ENCODE measurements around the gene RNF208.
"Not testable (repeated sequence)": the region's sequence is repeated elsewhere in the genome, so short reads cannot be mapped to it uniquely, and the experiment has no call there.

The RNF208 gene, protein sequence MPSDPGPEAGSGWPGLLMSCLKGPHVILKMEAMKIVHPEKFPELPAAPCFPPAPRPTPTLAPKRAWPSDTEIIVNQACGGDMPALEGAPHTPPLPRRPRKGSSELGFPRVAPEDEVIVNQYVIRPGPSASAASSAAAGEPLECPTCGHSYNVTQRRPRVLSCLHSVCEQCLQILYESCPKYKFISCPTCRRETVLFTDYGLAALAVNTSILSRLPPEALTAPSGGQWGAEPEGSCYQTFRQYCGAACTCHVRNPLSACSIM

DNA sequence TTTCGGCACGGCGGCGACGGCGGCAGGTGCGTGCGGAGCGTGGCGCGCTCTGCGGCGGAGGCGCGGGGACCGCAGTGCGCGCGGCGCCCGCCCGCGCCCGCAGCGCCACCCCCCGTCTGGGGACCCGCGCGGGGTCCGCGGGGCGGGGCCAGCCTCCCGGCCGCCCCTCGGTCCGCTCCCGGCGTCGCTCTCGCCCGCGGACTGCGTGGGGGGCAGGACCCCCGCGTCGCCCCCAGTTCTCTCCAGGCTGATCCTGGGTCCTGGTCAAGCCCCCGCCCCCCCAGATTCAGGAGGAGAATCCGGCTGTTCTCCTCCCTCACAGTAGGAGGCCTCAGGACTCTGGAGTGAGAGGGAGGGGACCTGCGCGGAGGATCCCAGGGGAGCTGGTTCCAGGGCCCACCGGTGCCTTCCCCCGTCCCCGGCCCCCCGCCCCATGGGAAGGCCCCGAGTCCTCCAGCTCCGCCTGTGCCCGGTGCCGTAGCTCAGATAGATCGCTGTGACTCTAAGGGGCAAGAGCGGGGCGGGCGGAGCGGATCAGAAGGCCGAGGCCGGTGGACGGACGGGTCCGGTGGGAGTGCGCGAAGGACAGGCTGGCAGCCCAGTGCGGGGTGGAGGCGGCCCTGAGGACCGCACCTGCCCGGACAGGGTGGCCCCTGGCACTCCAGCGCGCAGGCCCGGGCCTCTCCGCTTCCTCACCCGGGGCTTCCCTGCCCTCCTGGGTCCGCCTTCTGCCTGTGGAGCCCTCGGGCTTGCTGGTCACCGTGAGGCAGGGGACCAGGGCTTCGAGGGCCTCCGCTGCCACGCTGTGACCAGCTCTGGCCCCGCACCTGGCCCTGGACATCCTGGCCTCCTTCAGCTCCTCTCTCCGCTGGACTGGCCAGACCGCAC, at the start of gene RNF208:
Gene RNF208 (minus strand): TSS at position 51 of the 888 bp plus-strand sequence. CDS start 1,028 bp downstream, outside the sequence.
- in situ Hi-C loops (cut with MboI; ENCODE audit: low sequenced_read_pairs), result no loop called here

DNA sequence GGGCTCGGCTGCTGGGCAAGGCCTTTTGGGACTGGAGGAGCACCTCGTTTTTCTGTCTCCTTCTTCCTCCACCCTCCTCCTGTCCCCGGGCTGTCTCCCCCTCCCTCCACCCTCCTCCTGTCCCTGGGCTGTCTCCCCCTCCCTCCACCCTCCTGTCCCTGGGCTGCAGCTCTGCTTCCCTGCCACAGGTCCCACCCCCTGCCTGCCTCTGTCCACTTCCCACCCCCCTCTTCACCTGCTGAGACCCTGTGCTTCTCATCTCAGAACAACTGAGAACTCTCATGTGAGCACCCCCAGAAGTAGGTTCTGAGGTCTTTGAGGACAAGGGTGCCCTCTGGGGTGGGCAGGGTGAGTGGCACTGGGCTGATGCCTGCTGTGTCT, 49.6 kb upstream of the RNF208 start:
- in situ Hi-C loops (cut with MboI; ENCODE audit: low sequenced_read_pairs), result no loop called here

DNA sequence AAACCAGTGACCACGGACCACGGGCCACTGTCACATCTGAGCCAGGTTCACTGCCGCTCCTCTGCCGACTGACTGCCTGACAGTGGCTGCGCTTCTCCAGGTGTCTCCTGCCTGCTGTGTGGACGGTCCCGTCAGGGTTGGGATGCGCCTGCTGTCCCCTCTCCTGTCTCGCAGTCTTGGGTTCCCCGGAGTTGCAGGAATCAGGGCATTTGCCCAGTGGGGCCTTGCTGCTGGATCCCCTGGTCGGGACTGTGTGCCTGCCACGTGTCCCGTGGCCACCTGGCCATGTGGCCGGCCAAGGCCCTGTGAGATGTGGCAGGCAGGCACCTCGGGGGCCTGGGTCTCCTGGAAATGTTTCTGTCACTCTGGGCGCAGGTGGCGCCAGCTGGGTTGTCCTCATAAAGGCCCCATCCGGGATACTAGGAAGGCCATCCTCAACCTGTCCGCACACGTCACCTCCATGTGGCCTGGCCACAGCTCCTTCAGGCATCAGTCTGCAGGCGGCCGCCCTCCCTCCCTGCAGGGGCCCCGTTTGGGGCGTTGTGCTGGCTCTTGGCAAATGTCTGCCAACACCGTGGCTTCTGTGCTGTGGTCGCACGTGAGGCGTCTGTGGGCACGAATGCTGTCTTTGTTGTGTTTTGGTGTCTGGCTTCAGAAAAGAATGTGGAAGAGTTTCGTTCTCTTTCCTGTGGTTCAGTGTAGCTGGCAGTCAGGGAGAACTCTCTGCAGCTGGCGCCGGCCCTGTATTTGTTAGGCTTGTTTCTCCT, 49.1 kb upstream of the RNF208 start:
- in situ Hi-C loops (cut with MboI; ENCODE audit: low sequenced_read_pairs), result no loop called here

DNA sequence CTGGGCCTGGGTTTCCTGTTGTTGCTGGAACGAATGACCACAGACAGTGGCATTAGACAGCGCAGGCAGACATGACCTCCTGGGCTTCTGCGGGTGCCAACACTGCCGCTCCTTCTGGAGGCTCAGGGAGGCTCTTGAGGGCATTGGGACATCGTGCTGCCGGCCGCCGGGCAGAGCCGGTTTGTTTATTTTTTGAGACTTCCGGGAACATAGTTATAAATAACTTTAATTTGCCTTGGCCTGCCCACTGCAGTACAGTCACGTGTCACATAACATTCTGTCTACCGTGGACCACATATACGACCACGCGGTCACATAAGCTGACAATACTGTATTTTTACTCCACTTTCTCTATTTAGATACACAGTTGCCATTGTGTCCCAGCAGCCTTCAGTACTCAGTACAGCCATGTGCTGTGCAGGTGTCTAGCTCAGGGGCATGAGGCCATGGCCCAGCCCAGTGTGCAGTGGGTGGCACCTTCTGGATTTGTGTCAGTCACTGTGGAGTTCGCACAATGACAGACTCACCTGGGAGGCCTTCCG, 47.3 kb upstream of the RNF208 start:
- in situ Hi-C loops (cut with MboI; ENCODE audit: low sequenced_read_pairs), result no loop called here

DNA sequence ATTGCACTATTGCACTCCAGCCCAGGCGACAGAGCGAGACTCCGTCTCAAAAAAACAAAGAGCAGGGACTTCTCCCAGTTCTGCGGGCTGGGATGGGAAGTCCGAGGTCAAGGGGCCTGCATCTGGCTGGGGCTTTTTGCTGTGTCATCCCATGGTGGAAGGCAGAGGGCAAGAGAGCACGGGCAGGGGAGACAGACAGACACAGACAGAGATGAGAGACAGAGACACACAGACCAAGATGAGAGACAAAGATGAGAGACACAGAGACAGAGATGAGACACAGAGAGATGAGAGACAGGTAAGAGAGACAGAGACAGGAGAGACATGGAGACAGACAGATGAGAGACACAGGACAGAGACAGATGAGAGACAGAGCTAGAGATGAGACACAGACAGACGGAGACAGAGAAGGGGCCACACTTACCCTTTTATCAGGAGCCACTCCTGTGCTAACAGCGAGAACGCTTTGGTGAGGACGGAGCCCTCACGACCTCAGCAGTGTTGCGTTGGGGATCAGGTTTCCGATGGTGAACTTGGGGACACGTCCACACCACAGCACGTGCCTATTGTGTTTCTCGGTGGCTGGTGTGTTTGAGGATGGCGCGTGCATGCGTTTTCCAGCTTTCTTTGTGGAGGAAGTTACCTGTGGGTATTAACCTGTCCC, 46.6 kb upstream of the RNF208 start:
- in situ Hi-C loops (cut with MboI; ENCODE audit: low sequenced_read_pairs), result no loop called here

DNA sequence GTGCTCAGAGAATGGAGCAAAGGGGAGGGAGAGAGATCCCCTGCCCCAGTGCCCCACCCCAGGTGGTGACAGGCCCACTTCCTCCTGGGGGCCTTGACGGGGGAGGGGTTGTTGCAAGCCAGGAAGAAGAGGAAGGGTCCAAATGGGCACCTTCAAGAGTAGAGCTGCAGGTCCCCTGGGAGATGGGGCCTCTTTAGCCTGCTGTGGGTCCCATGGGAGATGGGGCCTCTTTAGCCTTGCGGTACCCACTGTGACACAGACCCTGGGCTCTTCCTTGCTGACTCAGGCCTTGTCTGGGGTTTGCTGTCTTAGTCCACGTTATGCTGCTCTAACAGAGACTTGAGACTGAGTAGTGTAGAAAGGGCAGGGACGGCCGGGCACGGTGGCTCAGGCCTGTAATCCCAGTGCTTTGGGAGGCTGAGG, 45.9 kb upstream of the RNF208 start:
- in situ Hi-C loops (cut with MboI; ENCODE audit: low sequenced_read_pairs), result no loop called here

DNA sequence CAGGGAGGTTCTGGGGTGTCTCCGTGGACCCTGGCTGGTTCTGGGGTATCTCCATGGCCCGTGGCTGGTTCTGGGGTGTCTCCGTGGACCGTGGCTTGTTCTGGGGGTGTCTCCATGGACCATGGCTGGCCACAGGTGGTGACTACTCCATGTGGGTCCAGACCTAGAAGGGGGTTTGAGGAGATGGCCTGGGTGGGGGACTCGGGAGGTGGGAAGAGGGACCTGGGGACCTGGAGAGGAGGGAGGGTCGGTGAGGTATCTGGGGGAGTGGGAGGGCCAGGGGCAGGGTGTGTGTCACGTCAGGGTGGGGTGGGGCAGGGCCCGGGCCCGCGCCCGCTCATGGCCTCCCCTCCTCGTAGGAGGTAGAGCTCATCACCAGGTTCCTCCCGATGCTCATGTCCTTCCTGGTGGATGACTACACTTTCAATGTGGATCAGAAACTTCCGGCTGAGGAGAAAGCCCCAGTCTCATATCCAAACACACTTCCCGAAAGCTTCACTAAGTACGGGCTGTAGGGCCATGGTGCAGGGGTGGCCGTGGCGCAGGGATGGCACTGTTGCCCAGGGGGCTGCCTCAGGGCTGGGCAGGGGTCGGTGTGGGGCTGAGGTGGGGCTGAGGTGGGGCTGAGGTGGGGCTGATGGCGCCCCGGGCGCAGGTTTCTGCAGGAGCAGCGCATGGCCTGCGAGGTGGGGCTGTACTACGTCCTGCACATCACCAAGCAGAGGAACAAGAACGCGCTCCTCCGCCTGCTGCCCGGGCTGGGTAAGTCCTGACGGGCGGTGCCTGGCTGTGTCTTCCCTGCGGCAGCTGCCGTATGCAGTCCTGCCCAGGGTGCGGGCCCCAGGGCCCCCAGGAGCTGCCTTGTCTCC, 44.8 kb upstream of the RNF208 start:
- in situ Hi-C loops (cut with MboI; ENCODE audit: low sequenced_read_pairs), result no loop called here

DNA sequence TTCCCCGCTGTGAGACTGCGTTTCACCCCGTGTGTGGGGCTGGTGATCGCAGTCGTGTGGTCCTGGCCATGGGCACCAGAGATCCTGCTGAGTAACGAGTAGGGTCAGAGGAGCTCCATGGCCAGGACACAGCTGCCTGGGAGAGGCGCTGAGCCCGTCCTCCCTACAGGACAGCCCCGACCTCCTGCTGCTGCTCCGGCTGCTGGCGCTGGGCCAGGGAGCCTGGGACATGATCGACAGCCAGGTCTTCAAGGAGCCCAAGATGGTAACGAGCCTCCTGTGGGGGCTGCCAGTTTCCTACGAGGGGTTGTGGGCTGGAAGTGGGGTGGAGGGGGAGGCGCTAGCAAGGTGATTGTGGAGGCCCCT, 44.1 kb upstream of the RNF208 start:
- in situ Hi-C loops (cut with MboI; ENCODE audit: low sequenced_read_pairs), result no loop called here

DNA sequence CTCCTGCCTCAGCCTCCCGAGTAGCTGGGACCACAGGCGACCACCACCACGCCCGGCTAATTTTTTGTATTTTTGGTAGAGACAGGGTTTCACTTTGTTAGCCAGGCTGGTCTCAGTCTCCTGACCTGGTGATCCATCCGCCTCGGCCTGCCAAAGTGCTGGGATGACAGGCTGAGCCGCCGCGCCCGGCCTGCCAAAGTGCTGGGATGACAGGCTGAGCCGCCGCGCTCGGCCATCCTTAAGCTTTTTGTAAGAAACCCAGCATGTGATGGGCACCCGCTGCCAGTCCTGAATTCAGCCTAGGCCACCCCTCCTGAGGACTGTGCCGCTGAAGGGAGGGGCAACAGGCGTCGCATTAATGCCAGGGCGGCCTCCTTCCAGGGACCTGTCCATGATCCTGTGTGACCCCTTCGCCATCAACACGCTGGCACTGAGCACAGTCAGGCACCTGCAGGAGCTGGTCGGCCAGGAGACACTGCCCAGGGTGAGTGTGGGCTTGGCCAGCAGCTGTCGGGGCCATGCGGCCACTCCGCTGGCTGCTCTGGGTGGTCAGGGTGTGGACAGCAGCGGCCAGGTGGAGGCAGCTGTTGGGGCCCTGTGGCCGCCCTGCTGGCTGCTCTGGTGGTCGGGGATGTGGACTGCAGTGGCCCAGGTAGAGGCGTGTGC, 43.6 kb upstream of the RNF208 start:
- in situ Hi-C loops (cut with MboI; ENCODE audit: low sequenced_read_pairs), result no loop called here

DNA sequence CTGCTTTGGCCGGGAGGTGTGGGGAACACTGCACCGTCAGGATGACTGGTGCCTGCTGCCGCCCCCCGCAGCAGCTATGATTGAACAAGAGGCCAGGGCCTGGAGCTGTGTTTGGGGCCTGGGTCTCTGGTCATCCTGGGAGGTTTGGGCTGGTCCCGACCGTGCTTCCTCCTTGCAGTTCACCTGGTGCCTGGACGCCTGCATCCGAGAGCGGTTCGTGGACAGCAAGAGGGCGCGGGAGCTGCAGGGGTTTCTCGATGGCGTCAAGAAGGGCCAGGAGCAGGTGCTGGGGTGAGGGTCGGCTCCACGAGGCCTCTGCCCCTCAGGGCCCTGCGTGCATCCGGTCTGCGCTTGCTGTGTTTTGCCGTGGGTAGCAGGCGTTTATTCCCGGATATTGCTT, 42.0 kb upstream of the RNF208 start:
- in situ Hi-C loops (cut with MboI; ENCODE audit: low sequenced_read_pairs), result no loop called here

DNA sequence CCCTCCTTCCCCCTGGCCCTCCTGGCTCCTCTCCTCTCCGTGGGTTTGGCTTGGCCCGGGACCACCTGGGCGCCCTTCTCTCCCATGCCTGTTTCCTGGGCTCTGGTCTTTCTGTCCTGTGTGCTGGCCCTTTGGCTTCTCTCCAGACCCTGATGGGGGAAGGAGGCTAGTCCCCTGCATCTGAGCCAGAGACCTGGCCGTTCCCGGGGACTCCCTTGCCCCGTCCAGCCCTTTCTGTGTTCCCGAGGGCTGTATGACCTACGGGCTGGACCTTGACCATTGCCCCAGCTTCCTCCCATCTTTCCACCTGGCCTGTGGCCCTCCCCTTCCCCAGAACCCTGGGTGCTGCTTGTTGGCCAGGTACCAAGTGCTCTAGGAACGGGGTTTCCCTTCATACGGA, 41.5 kb upstream of the RNF208 start:
- in situ Hi-C loops (cut with MboI; ENCODE audit: low sequenced_read_pairs), result no loop called here

DNA sequence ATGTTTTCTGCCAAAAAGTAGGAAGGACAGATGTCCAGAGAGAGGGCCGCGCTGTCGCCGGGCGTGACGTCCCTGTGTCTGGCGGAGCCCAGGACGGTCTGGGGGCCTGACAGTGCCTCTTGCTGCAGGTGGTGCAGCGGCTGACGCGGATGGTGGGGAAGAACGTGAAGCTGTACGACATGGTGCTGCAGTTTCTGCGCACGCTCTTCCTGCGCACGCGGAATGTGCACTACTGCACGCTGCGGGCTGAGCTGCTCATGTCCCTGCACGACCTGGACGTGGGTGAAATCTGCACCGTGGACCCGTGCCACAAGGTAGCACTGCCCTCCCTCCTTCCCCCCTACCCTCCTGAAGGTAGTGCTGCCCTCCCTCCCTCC, 40.9 kb upstream of the RNF208 start:
- in situ Hi-C loops (cut with MboI; ENCODE audit: low sequenced_read_pairs), result no loop called here

DNA sequence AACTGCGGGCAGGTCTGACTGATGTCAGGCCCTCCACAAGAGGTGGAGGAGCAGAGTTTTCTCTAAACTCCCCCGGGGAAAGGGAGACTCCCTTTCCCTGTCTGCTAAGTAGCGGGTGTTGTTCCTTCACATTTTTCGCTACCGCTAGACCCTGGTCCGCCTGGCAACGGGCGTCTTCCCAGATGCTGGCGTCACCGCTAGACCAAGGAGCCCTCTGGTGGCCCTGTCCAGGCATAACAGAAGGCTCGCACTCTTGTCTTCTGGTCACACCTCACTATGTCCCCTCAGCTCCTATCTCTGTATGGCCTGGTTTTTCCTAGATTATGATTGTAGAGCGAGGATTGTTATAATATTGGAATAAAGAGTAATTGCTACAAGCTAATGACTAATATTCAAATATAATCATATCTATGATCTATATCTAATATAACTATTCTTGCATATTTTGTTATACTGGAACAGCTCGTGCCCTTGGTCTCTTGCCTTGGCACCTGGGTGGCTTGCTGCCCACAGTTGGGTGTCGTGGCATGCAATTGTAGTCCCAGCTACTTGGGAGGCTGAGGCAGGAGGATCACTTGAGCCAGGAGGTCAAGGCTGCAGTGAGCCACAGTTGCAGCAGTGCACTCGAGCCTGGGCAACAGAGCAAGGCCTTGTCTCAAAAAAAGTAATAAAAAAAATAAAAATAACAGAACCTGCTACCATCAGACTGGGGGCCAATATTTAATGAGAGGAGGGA, 40.3 kb upstream of the RNF208 start:
- in situ Hi-C loops (cut with MboI; ENCODE audit: low sequenced_read_pairs), result not testable (repeated sequence)

DNA sequence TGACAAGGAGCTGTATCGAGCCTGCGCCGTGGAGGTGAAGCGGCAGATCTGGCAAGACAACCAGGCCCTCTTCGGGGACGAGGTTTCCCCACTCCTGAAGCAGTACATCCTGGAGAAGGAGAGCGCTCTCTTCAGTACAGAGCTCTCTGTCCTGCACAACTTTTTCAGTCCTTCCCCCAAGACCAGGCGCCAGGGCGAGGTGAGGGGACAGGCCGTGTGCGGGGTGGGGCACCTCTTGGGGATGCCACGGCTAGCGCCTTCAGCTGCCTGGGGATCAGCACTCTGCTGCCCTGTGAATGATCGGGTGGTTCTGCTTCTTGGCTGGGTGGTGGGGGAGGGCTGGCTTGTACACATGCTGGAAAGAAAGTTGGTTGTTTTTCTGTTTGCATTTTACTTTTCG, 34.8 kb upstream of the RNF208 start:
- in situ Hi-C loops (cut with MboI; ENCODE audit: low sequenced_read_pairs), result no loop called here

DNA sequence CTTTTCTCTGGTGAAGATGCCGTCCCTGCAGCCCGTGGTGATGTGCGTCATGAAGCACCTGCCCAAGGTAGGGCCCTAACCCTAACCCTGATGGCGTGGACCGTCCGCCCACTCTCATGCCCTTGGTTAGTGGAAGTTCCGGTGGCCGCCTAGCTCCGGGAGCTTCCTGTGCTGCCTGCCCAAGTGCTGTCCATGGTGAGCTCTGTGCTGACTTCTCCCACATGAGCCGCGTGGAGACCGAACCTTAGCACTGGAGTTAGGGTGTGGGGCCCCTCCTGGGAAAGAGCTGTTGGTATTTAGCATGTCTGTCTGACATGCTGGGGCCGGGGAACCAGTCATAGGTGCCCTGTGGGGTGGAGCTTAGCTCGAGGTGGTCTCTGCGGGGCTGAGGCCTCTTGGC, 34.3 kb upstream of the RNF208 start:
- in situ Hi-C loops (cut with MboI; ENCODE audit: low sequenced_read_pairs), result no loop called here

DNA sequence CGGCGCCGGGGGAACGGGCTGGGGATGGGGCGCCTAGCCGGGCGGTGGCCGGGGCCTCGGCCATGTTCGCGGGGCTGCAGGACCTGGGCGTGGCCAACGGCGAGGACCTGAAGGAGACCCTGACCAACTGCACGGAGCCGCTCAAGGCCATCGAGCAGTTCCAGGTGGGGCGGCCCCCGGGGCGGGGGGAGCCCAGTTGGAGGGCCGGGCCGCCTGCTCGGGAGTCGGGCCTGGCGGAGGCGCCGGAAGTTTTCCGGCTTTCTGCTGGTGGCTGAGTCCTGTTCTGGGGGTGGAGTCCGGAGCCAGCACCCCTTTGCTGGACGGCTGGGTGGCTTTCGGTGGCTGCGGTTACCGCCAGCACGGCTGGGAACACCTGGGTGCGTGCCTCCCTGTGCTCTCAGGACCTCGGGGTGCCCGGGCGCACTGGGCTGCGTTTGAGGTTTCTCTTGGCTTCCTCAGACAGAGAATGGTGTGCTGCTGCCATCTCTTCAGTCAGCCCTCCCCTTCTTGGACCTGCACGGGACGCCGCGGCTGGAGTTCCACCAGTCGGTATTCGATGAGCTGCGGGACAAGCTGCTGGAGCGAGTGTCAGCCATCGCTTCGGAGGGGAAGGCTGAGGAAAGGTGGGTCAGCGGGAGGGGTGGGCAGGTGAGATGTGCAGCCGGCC, 33.5 kb upstream of the RNF208 start:
- in situ Hi-C loops (cut with MboI; ENCODE audit: low sequenced_read_pairs), result no loop called here

DNA sequence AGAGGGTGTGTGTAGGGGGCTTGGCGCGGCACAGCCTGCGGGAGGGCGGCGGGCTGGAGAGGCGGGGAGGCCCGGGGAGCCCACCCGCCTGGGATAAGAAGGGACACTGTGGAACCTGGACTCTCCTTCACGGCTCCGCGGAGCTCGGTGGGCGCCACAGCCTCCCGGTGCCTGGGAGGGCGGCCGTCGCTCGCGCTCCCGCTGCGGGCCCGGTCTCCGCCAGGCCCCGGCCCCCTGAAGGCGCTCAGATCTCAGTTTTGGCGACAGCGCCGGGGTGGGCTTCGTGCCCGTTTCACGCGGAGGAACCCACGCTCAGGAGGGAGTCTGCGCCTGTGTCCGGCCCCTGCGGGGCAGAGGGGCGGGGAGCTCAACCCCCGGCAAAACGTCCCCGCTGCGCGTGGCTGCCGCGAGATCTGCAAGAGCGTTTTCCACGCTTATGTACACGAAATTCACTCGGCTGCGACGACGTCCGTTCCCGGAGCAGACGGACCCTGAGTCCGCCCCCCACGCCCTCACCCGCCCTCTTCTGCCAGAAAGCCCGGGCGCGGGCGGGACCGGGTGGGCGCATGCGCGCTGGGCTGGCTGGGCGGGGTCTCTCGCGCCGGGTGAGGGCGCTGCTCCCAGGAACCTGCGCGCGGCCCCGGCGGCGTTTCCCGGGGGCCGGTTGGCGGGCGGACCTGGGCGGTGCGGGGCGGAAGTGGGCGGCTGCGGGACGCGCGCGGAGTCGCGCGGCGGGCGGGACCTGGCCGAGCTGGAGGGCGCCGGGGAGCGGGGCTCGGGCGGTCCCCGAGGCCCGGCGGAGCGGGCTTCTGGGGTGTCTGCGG, 32.8 kb upstream of the RNF208 start, which contains the start of gene NELFB:
Gene NELFB (plus strand): TSS at position 704 of the 824 bp plus-strand sequence.
- in situ Hi-C loops (cut with MboI; ENCODE audit: low sequenced_read_pairs), result no loop called here
